HepG2 (cell line): ENCODE measurements around the gene FLYWCH1. TPM values are rescaled to one million over a fixed set of nuclear protein-coding genes. Genes with fewer than 3 reads are reported as not detected.
A peak's percentile ranks its signal among the peaks of the same experiment; 100 is the strongest.

ENCODE experiments used
- ARID2 ChIP-seq: sonication (generic); formaldehyde crosslinking; IDR thresholded peaks from 2 replicates; pipeline ENCODE4 v1.8.1; 2022; ENCODE audit warnings: mild to moderate bottlenecking, missing genetic modification reagents, borderline replicate concordance
- BHLHE40 ChIP-seq: IDR thresholded peaks from 2 replicates; pipeline ENCODE4 v1.6.1; 2011; ENCODE audit warnings: low read length, improper control_type of control experiment
- EZH2 ChIP-seq: conservative IDR thresholded peaks from 2 replicates; pipeline ENCODE4 v1.6.1; 2012; ENCODE audit warnings: mild to moderate bottlenecking, low read depth, low read length, moderate library complexity
- HNRNPK ChIP-seq: fragments of 200-400 bp; formaldehyde crosslinking; IDR thresholded peaks from 2 replicates; pipeline ENCODE4 v1.6.1; 2018; ENCODE audit warnings: low read length, low read depth, moderate library complexity, mild to moderate bottlenecking; ENCODE audit not compliant: poor library complexity, severe bottlenecking
- NR2C2 ChIP-seq: sonication (generic); formaldehyde crosslinking; IDR thresholded peaks from 2 replicates; pipeline ENCODE4 v1.4.0; 2020; ENCODE audit warnings: missing genetic modification reagents, mild to moderate bottlenecking, moderate library complexity, borderline replicate concordance
- NR2F2 ChIP-seq: IDR thresholded peaks from 2 replicates; pipeline ENCODE4 v1.6.1; 2012; ENCODE audit warnings: low read depth, inconsistent platforms, borderline replicate concordance
- RBM22 ChIP-seq: fragments of 200-400 bp; formaldehyde crosslinking; optimal IDR thresholded peaks from 2 replicates; pipeline ENCODE3; 2017; ENCODE audit warnings: mild to moderate bottlenecking, low read length, moderate library complexity
- RBM39 ChIP-seq: fragments of 200-400 bp; formaldehyde crosslinking; IDR thresholded peaks from one replicate; pipeline ENCODE4 v1.6.1; 2018; ENCODE audit warnings: antibody characterized with exemption, mild to moderate bottlenecking, low read depth, low read length; ENCODE audit not compliant: poor library complexity, severe bottlenecking
- SRY ChIP-seq: sonication (generic); formaldehyde crosslinking; IDR thresholded peaks from 2 replicates; pipeline ENCODE4 v1.8.0; 2022; ENCODE audit warnings: mild to moderate bottlenecking, missing genetic modification reagents
- STAG1 ChIP-seq: sonication (generic); formaldehyde crosslinking; IDR thresholded peaks from 2 replicates; pipeline ENCODE4 v1.4.0; 2020; ENCODE audit warnings: missing genetic modification reagents
- SUZ12 ChIP-seq: fragments of 150-350 bp; IDR thresholded peaks from 2 replicates; pipeline ENCODE4 v1.6.1; 2014; ENCODE audit warnings: low read depth, low read length
- TBX2 ChIP-seq: sonication (generic); formaldehyde crosslinking; IDR thresholded peaks from 2 replicates; pipeline ENCODE4 v1.5.0; 2020; ENCODE audit warnings: missing genetic modification reagents, mild to moderate bottlenecking, borderline replicate concordance
- TCF7 ChIP-seq: sonication (generic); IDR thresholded peaks from 2 replicates; pipeline ENCODE4 v1.6.1; 2016; ENCODE audit warnings: antibody characterized with exemption, low read depth
- WIZ ChIP-seq: sonication (generic); formaldehyde crosslinking; IDR thresholded peaks from 2 replicates; pipeline ENCODE4 v1.5.1; 2020; ENCODE audit warnings: mild to moderate bottlenecking, missing genetic modification reagents
- YEATS2 ChIP-seq: sonication (generic); formaldehyde crosslinking; IDR thresholded peaks from 2 replicates; pipeline ENCODE4 v1.4.0; 2020; ENCODE audit warnings: missing genetic modification reagents, borderline replicate concordance
- ZNF543 ChIP-seq: sonication (generic); formaldehyde crosslinking; IDR thresholded peaks from 2 replicates; pipeline ENCODE4 v1.4.0; 2020; ENCODE audit warnings: mild to moderate bottlenecking, missing genetic modification reagents
- ZNF678 ChIP-seq: sonication (generic); formaldehyde crosslinking; IDR thresholded peaks from 2 replicates; pipeline ENCODE4 v1.4.0; 2020; ENCODE audit warnings: mild to moderate bottlenecking, missing genetic modification reagents
- ZNF761 ChIP-seq: sonication (generic); formaldehyde crosslinking; conservative IDR thresholded peaks from 2 replicates; pipeline ENCODE4 v1.4.0; 2020; ENCODE audit warnings: mild to moderate bottlenecking, missing genetic modification reagents
- polyA plus RNA-seq, 8 experiments: library from polyadenylated mRNA; depleted of rRNA in 3 of 8; stranded (reverse) in 7 of 8; unstranded in 1 of 8; fragments of >200 nt; fragmentation: Illumina TruSeq in 4 of 8; extraction: Trizol in 4 of 8; gene quantifications; 2 replicates each; pipeline versions ENCODE4 v1.2.1 to v1.2.3, GENCODE V29; 2011 to 2016; ENCODE audit warnings: low read depth in 4 of 8, missing spikeins in 1 of 8, mixed read lengths in 1 of 8; ENCODE audit not compliant: insufficient read depth in 1 of 8
- total RNA-seq, 5 experiments: library from RNA; depleted of rRNA; stranded (reverse); fragments of >200 nt; fragmentation: Illumina TruSeq; extraction: Trizol; gene quantifications; 2 replicates each; pipeline ENCODE4 v1.2.3, GENCODE V29; 2016; ENCODE audit warnings: low read depth in 1 of 5
- TF ChIP-seq, protein P1 (sequence below): sonication (generic); formaldehyde crosslinking; conservative IDR thresholded peaks from 2 replicates; pipeline ENCODE4 v1.4.0; 2020; ENCODE audit warnings: missing genetic modification reagents
- TF ChIP-seq, protein P2 (sequence below): sonication (generic); formaldehyde crosslinking; IDR thresholded peaks from 2 replicates; pipeline ENCODE4 v1.8.1; 2023; ENCODE audit warnings: mild to moderate bottlenecking, missing genetic modification reagents
- TF ChIP-seq, protein P3 (sequence below): sonication (generic); formaldehyde crosslinking; IDR thresholded peaks from 2 replicates; pipeline ENCODE4 v1.8.0; 2022; ENCODE audit warnings: missing genetic modification reagents, mild to moderate bottlenecking, moderate library complexity, borderline replicate concordance
- TF ChIP-seq, protein P4 (sequence below): sonication (generic); formaldehyde crosslinking; IDR thresholded peaks from 2 replicates; pipeline ENCODE4 v1.4.0; 2020; ENCODE audit warnings: missing genetic modification reagents

FLYWCH1 gene
- total and polyA plus RNA-seq, 2 of the 13 experiments (the other 11 are each of a cell fraction or from before 2014, with no cell fraction given): 7.3 to 12.4 TPM

DNA sequence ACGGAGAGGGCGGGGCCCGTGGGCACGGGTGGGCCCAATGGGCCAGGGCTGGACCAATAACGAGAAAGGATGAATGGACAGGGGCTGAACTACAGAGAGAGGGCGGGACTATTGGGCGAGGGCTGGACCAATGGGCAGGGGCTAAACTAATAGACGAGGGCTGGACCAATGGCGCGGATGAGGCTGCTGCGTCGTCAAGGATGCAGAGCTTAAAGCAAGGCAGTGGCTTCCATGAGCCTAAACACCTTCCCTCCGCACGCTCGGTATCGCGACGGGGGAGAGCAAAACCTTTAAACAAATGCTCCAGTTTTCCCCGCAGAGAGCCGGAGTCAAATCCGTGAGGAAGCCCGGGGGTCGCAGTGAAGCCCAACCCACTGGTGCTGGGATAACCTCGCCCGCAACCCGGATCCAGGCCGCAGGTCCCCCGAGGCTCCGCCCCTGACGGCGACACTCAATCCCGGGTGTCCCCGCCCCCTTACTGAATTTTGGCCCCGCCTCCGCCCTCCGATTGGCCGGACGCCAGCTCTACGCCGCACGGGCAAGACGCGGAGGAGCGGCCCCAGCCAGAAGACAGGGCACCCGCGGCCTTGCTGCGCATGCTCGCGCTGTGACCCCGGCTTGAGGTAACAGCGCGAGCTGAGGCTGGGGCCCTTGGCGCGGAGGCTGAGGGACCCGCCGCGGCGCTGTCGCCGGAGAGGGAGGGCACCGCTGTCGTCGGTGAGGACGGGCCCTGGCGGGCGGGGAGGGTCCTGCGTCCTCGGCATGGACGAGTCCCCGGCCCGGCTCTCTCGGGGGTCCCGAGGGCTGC, 28.9 kb upstream of the FLYWCH1 start, which contains the start of gene FLYWCH2 (continued):
- TF ChIP-seq, protein P1, sequence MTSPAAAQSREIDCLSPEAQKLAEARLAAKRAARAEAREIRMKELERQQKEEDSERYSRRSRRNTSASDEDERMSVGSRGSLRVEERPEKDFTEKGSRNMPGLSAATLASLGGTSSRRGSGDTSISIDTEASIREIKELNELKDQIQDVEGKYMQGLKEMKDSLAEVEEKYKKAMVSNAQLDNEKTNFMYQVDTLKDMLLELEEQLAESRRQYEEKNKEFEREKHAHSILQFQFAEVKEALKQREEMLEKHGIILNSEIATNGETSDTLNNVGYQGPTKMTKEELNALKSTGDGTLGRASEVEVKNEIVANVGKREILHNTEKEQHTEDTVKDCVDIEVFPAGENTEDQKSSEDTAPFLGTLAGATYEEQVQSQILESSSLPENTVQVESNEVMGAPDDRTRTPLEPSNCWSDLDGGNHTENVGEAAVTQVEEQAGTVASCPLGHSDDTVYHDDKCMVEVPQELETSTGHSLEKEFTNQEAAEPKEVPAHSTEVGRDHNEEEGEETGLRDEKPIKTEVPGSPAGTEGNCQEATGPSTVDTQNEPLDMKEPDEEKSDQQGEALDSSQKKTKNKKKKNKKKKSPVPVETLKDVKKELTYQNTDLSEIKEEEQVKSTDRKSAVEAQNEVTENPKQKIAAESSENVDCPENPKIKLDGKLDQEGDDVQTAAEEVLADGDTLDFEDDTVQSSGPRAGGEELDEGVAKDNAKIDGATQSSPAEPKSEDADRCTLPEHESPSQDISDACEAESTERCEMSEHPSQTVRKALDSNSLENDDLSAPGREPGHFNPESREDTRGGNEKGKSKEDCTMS (CRISPR knock-in tag): no peak
- TF ChIP-seq WIZ (peak; percentile 57; the same call in 1 of the 2 replicates), TBX2 (CRISPR knock-in tag) (peak; percentile 69; the same call in 1 of the 2 replicates), NR2C2 (CRISPR knock-in tag) (peak; percentile 83), TCF7 (no peak), YEATS2 (CRISPR knock-in tag) (peak; percentile 46; the same call in 1 of the 2 replicates), SUZ12 (no peak), EZH2 (no peak), RBM22 (no peak), ZNF761 (CRISPR knock-in tag) (0 out of 2 replicates have a peak, but pooled peaks have one; percentile 42), BHLHE40 (peak; percentile 25; the same call in 1 of the 2 replicates), SRY (peak; percentile 61; the same call in 1 of the 2 replicates), ZNF678 (CRISPR knock-in tag) (no peak), HNRNPK (peak; percentile 84), NR2F2 (no peak), ZNF543 (peak; percentile 89; the same call in 1 of the 2 replicates), ARID2 (CRISPR knock-in tag) (no peak), RBM39 (peak; percentile 38), STAG1 (CRISPR knock-in tag) (no peak)
- TF ChIP-seq, protein P2, sequence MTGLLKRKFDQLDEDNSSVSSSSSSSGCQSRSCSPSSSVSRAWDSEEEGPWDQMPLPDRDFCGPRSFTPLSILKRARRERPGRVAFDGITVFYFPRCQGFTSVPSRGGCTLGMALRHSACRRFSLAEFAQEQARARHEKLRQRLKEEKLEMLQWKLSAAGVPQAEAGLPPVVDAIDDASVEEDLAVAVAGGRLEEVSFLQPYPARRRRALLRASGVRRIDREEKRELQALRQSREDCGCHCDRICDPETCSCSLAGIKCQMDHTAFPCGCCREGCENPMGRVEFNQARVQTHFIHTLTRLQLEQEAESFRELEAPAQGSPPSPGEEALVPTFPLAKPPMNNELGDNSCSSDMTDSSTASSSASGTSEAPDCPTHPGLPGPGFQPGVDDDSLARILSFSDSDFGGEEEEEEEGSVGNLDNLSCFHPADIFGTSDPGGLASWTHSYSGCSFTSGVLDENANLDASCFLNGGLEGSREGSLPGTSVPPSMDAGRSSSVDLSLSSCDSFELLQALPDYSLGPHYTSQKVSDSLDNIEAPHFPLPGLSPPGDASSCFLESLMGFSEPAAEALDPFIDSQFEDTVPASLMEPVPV (CRISPR knock-in tag): peak; percentile 21; the same call in 1 of the 2 replicates
- TF ChIP-seq, protein P3, sequence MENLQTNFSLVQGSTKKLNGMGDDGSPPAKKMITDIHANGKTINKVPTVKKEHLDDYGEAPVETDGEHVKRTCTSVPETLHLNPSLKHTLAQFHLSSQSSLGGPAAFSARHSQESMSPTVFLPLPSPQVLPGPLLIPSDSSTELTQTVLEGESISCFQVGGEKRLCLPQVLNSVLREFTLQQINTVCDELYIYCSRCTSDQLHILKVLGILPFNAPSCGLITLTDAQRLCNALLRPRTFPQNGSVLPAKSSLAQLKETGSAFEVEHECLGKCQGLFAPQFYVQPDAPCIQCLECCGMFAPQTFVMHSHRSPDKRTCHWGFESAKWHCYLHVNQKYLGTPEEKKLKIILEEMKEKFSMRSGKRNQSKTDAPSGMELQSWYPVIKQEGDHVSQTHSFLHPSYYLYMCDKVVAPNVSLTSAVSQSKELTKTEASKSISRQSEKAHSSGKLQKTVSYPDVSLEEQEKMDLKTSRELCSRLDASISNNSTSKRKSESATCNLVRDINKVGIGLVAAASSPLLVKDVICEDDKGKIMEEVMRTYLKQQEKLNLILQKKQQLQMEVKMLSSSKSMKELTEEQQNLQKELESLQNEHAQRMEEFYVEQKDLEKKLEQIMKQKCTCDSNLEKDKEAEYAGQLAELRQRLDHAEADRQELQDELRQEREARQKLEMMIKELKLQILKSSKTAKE (CRISPR knock-in tag): no peak
- TF ChIP-seq, protein P4, sequence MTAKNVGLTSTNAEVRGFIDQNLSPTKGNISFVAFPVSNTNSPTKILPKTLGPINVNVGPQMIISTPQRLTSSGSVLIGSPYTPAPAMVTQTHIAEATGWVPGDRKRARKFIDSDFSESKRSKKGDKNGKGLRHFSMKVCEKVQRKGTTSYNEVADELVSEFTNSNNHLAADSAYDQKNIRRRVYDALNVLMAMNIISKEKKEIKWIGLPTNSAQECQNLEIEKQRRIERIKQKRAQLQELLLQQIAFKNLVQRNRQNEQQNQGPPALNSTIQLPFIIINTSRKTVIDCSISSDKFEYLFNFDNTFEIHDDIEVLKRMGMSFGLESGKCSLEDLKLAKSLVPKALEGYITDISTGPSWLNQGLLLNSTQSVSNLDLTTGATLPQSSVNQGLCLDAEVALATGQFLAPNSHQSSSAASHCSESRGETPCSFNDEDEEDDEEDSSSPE: peak; percentile 70
